ENCODE data around the gene GRB2. TPM values are rescaled to one million over a fixed set of nuclear protein-coding genes. Genes with fewer than 3 reads are reported as not detected.

The GRB2 gene
- total and polyA plus RNA-seq, 7 donors = 39.5 to 71.6 (median 65.0) TPM

GRCh38 chr17:75430159-75430974, 24.9 kb upstream of the GRB2 start:
- Histone ChIP-seq H3K27ac (peak overlapping the region; percentile 82), H3K4me1 (peaks cover 19% of the 10 kb centered on the region), H3K4me3 (peak overlapping the region; percentile 15), H3K9me3 (no peaks in the 10 kb centered on the region), H3K36me3 (ENCODE audit: insufficient read depth in 1 of 2, low read depth in 1 of 2) (no peaks in the 10 kb centered on the region), H3K27me3 (ENCODE audit: insufficient read depth in 3 of 3, low read length in 2 of 3) (no peaks in the 10 kb centered on the region)
- 24 to 30% (median 26%) methylated on average over 11 of the region's 11 CpGs for WGBS, 3 donors
- DNase-seq (no peak), ATAC-seq (peak; percentile 48 to 72 (median 50))
- intact Hi-C loops (cut with DNase I) = no loop called here
- TF ChIP-seq, protein P1, sequence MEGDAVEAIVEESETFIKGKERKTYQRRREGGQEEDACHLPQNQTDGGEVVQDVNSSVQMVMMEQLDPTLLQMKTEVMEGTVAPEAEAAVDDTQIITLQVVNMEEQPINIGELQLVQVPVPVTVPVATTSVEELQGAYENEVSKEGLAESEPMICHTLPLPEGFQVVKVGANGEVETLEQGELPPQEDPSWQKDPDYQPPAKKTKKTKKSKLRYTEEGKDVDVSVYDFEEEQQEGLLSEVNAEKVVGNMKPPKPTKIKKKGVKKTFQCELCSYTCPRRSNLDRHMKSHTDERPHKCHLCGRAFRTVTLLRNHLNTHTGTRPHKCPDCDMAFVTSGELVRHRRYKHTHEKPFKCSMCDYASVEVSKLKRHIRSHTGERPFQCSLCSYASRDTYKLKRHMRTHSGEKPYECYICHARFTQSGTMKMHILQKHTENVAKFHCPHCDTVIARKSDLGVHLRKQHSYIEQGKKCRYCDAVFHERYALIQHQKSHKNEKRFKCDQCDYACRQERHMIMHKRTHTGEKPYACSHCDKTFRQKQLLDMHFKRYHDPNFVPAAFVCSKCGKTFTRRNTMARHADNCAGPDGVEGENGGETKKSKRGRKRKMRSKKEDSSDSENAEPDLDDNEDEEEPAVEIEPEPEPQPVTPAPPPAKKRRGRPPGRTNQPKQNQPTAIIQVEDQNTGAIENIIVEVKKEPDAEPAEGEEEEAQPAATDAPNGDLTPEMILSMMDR (IDR thresholded peaks at IDR 0.05) = no peak

- Histone ChIP-seq H3K4me1 (peaks cover 19% of the 10 kb centered on the region), H3K4me3 (no peak overlapping the region), H3K27me3 (ENCODE audit: insufficient read depth in 3 of 3, low read length in 2 of 3) (no peaks in the 10 kb centered on the region), H3K36me3 (ENCODE audit: insufficient read depth in 1 of 2, low read depth in 1 of 2) (no peaks in the 10 kb centered on the region), H3K9me3 (no peaks in the 10 kb centered on the region), H3K27ac (peak overlapping the region; percentile 82)
- TF ChIP-seq, protein P1 (IDR thresholded peaks at IDR 0.05) = no peak
- no peak for DNase-seq
- peak; percentile 42 to 76 (median 67) for ATAC-seq
- intact Hi-C loops (cut with DNase I) = loop anchor here (5.0 kb wide), 2 partner anchors 83 to 203 kb away; partner anchors contain the start of gene SMIM5 (in 1 of the 2)
- WGBS, 3 donors = 56 to 70% (median 61%) methylated on average over 17 of the region's 17 CpGs
These were observed 23.3 kb upstream of the GRB2 start for GRCh38 chr17:75428543-75429469.

- WGBS, 3 donors = 64 to 72% (median 66%) methylated on average over 5 of the region's 5 CpGs
- Histone ChIP-seq H3K36me3 (ENCODE audit: insufficient read depth in 1 of 2, low read depth in 1 of 2) (no peaks in the 10 kb centered on the region), H3K4me1 (no peaks in the 10 kb centered on the region), H3K27me3 (ENCODE audit: insufficient read depth in 3 of 3, low read length in 2 of 3) (no peaks in the 10 kb centered on the region), H3K4me3 (no peak overlapping the region), H3K9me3 (no peaks in the 10 kb centered on the region), H3K27ac (no peak overlapping the region)
- DNase-seq (no peak), ATAC-seq (no peak)
- intact Hi-C loops (cut with DNase I) = no loop called here
- TF ChIP-seq, protein P1 (IDR thresholded peaks at IDR 0.05) = no peak
These were observed 13.1 kb upstream of the GRB2 start for GRCh38 chr17:75418531-75418930.

- intact Hi-C loops (cut with DNase I) = no loop called here
- no peak overlapping the region for H3K27ac ChIP-seq
- 37 to 61% (median 48%) methylated on average over 9 of the region's 9 CpGs for WGBS, 3 donors
- DNase-seq = no peak
- no peak overlapping the region for H3K4me3 ChIP-seq
- H3K9me3 ChIP-seq = no peaks in the 10 kb centered on the region
- no peaks in the 10 kb centered on the region for H3K4me1 ChIP-seq
- H3K36me3 ChIP-seq (ENCODE audit: insufficient read depth in 1 of 2, low read depth in 1 of 2) = no peaks in the 10 kb centered on the region
- TF ChIP-seq, protein P1 (IDR thresholded peaks at IDR 0.05) = no peak
- no peak for ATAC-seq
- no peaks in the 10 kb centered on the region for H3K27me3 ChIP-seq (ENCODE audit: insufficient read depth in 3 of 3, low read length in 2 of 3)
These were observed 11.6 kb upstream of the GRB2 start for GRCh38 chr17:75417054-75417580.
